Skeletal muscle tissue (tissue), 4 donors: ENCODE measurements around the gene ANKRD36B. TPM values are rescaled to one million over a fixed set of nuclear protein-coding genes. Genes with fewer than 3 reads are reported as not detected.
"Not testable (repeated sequence)": the region's sequence is repeated elsewhere in the genome, so short reads cannot be mapped to it uniquely, and the experiment has no call there.

Experiments
- H3K27ac ChIP-seq: one replicate; pipeline ENCODE4 v1.7.0; 2013; ENCODE audit warnings: mild to moderate bottlenecking, low read depth, low read length, inconsistent platforms
- H3K27me3 ChIP-seq, 3 donors: one replicate each; pipeline ENCODE4 v1.7.0; 2013; ENCODE audit warnings: low read length in 3 of 3; ENCODE audit not compliant: control insufficient read depth in 3 of 3, insufficient read depth in 3 of 3
- H3K36me3 ChIP-seq, 3 donors: one replicate each; pipeline ENCODE4 v1.7.0; 2013; ENCODE audit warnings: low read length in 3 of 3; ENCODE audit not compliant: control insufficient read depth in 3 of 3, insufficient read depth in 3 of 3
- H3K4me1 ChIP-seq, 3 donors: one replicate each; pipeline ENCODE4 v1.7.0; 2013; ENCODE audit warnings: low read length in 3 of 3, mild to moderate bottlenecking in 3 of 3; ENCODE audit not compliant: control insufficient read depth in 3 of 3, insufficient read depth in 3 of 3
- H3K4me3 ChIP-seq, 3 donors: one replicate each; pipeline ENCODE4 v1.7.0; 2013; ENCODE audit warnings: low read length in 3 of 3
- H3K9ac ChIP-seq, 3 donors: one replicate each; pipeline ENCODE4 v1.7.0; 2013; ENCODE audit warnings: low read length in 3 of 3, mild to moderate bottlenecking in 3 of 3, moderate library complexity in 2 of 3, low read depth in 1 of 3
- H3K9me3 ChIP-seq, 3 donors: one replicate each; pipeline ENCODE4 v1.7.0; 2013; ENCODE audit warnings: low read length in 3 of 3; ENCODE audit not compliant: control insufficient read depth in 3 of 3
- total RNA-seq: library from RNA; depleted of rRNA; stranded (reverse); fragments of >200 nt; gene quantifications from one replicate; pipeline ENCODE4 v1.2.3, GENCODE V29; 2014
- donor health status: Osteomylitis.

ANKRD36B gene
- total RNA-seq, 1 donor from 2014 or later = 43.3 TPM

- not testable (repeated sequence) for H3K9me3 ChIP-seq, H3K9ac ChIP-seq, H3K27me3 ChIP-seq, H3K36me3 ChIP-seq, H3K4me3 ChIP-seq, H3K27ac ChIP-seq, H3K4me1 ChIP-seq
Observed at GRCh38 chr2:97549058-97549457, 40.6 kb downstream of the ANKRD36B start.

- not testable (repeated sequence) for H3K27me3 ChIP-seq, H3K27ac ChIP-seq, H3K4me1 ChIP-seq, H3K4me3 ChIP-seq, H3K9me3 ChIP-seq, H3K9ac ChIP-seq, H3K36me3 ChIP-seq
Observed at GRCh38 chr2:97548536-97548935, 41.1 kb downstream of the ANKRD36B start.

- H3K27ac ChIP-seq = no peak overlapping the region
- no peaks in the 10 kb centered on the region for H3K4me1 ChIP-seq
- no peaks in the 10 kb centered on the region for H3K9me3 ChIP-seq
- no peak overlapping the region for H3K9ac ChIP-seq
- peaks cover 0 to 2% (median 0%) of the 10 kb centered on the region in 3 donors for H3K36me3 ChIP-seq
- no peak overlapping the region for H3K4me3 ChIP-seq
- no peaks in the 10 kb centered on the region for H3K27me3 ChIP-seq
Observed at GRCh38 chr2:97546711-97547110, 43.0 kb downstream of the ANKRD36B start.

DNA sequence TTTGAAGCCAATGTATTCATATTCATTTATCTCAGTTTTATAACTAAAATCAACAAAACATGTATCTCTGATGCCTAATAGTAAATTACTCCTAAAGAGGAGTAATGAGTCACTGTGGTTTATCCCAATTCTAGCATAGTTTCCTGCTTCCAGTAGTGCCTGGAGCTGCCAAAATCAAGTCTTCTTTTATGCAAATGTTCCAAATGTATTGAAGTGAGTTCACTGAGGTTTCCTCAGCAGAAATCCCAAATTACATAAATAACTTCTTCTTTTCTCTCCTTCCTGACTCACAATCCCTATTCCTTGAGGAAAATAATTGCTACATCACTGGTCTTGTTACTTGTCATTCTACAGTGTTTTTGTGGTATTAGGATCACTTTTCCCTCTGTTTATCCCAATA, 44.8 kb downstream of the ANKRD36B start:
- not testable (repeated sequence) for H3K27me3 ChIP-seq, H3K4me1 ChIP-seq, H3K9me3 ChIP-seq, H3K4me3 ChIP-seq, H3K27ac ChIP-seq, H3K9ac ChIP-seq, H3K36me3 ChIP-seq

DNA sequence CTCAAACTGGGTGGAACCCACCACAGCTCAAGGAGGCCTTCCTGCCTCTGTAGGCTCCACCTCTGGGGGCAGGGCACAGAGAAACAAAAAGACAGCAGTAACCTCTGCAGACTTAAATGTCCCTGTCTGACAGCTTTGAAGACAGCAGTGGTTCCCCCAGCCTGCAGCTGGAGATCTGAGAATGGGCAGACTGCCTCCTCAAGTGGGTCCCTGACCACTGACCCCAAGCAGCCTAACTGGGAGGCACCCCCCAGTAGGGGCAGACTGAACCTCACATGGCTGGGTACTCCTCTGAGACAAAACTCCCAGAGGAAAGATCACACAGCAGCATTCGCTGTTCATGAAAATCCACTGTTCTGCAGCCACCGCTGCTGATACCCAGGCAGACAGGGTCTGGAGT, 63.8 kb downstream of the ANKRD36B start:
- not testable (repeated sequence) for H3K4me1 ChIP-seq

DNA sequence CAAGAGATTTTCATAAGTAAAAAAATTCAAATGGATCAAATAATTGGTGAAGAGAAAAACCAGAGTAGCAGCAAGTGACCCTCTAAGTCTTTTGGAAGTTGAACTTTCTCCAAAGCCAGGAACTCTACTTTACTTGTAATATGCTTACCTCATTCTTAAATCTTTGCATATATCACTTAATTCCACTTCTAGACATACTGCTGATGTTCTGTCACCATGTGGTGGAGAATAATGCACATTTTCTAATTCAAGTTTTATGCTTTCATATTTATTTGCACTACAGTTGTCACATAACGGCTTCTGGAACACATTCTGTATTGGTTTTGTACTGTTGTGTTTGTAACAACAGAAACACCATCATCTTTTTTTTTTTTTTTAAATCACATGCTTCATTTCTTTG, 65.9 kb downstream of the ANKRD36B start:
- H3K36me3 ChIP-seq, H3K9ac ChIP-seq, H3K4me1 ChIP-seq, H3K27me3 ChIP-seq, H3K4me3 ChIP-seq, H3K9me3 ChIP-seq, H3K27ac ChIP-seq: not testable (repeated sequence)

More for the DNA sequence above, 63.8 kb downstream of the ANKRD36B start:
- H3K9ac ChIP-seq, H3K27ac ChIP-seq, H3K9me3 ChIP-seq, H3K27me3 ChIP-seq, H3K4me3 ChIP-seq, H3K36me3 ChIP-seq: not testable (repeated sequence)

GRCh38 chr2:97522916-97523555, 66.6 kb downstream of the ANKRD36B start:
- not testable (repeated sequence) for H3K4me1 ChIP-seq, H3K27me3 ChIP-seq, H3K27ac ChIP-seq, H3K36me3 ChIP-seq, H3K9me3 ChIP-seq, H3K9ac ChIP-seq, H3K4me3 ChIP-seq

DNA sequence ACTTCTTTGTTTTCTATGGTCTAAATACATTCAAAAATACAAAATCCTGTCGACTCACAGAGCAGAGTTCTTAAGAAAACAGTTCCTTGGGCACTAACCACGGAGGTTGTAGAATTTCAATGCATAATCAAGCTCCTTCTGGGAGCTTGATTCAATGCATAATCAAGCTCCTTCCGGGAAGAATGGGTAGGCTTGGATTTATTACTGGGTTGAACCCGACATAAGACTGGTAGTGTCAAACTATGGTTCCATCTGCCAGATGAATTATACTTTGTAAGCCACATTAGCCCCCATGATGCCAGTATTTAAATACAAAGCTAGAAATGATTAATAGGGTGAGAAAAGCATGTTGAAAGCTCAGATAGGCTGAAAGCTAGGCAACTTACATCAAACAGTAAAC, 94.0 kb downstream of the ANKRD36B start:
- not testable (repeated sequence) for H3K36me3 ChIP-seq, H3K9me3 ChIP-seq, H3K9ac ChIP-seq, H3K27ac ChIP-seq, H3K4me1 ChIP-seq, H3K27me3 ChIP-seq, H3K4me3 ChIP-seq

DNA sequence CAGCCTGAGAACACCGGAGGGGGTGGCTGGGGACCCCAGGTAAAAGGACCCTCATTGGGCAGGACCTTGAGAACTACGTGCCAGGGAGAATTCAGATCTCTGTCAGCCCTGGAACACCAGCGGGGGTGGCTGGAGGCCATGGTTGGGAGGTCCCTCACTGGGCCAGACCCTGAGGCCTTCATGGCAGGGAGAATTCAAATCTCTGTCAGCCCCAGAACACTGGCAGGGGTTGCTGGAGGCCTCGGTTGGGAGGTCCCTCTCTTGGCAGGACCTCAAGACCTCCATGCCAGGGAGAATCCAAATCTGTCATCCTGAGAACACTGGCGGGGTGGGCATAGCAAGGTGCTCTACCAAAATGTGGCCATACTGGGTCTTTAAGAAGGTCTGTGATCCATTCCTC, 99.5 kb downstream of the ANKRD36B start:
- not testable (repeated sequence) for H3K9me3 ChIP-seq, H3K27me3 ChIP-seq, H3K27ac ChIP-seq, H3K4me1 ChIP-seq, H3K9ac ChIP-seq, H3K36me3 ChIP-seq, H3K4me3 ChIP-seq
